ENCODE data around the gene MBD6. TPM values are rescaled to one million over a fixed set of nuclear protein-coding genes. Genes with fewer than 3 reads are reported as not detected.
A peak's percentile ranks its signal among the peaks of the same experiment; 100 is the strongest.

MBD6 gene
- total and polyA plus RNA-seq, 10 donors: 14.8 to 171 (median 80.6) TPM

DNA sequence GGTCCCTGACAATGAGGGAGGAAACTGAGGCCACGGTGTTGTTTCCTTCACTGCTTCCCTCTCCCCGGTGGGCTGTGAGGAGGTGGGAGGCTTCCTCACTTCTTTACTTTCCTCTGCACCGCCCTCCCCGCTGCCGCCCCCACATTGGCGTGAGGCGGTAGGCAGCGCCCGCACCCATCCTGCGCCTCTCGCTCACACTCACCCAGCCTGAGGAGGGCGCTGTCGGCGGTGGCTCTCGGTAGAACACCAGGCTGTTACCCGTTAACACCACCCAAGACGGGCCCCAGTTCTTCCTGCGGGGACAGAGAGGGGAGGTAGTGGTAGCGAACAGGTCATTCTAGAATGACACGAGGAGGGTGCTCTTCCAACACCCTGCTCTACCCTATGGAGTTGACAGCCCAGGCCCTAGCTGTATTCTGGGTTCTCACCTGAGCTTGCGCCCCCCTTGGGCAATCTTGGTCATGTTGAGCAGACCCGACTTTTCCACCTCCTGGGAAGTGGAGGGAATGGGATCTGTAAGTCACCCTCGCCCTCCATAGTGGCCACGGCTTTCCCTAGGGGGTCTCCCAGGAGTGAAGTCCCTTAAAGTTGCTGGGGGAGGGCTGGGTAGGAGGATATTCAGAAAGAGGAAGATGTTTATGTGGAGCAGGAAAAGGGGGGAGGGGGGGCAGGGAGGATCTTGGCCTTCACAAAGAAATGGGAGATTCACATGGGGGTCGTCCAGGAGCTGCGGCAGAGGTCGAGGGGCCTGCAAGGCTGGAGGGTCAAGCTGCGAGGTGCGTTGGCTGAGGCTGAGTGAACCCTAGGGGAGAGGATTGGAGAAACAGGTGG lies 46.2 kb upstream of the MBD6 start:
- Histone ChIP-seq H3K36me3 (peaks cover 0 to 49% (median 38%) of the 10 kb centered on the region in 6 donors), H3K9me3 (no peaks in the 10 kb centered on the region), H3K4me3 (peak overlapping the region; percentile 39 to 89 (median 61)), H3K4me1 (peaks cover 31 to 100% (median 85%) of the 10 kb centered on the region in 6 donors), H3K27ac (peak overlapping the region; percentile 87 to 96 (median 93)), H3K27me3 (replicated peaks in 1 of 7) (peaks cover 0 to 18% (median 0%) of the 10 kb centered on the region in 7 donors)
- intact Hi-C loops (cut with DNase I; ENCODE audit: low total_unique reads): no loop called here
- DNase-seq: peak; percentile 94
- TF ChIP-seq POLR2A (IDR thresholded peaks at IDR 0.05) (no peak), POLR2AphosphoS5 (IDR thresholded peaks at IDR 0.05) (peak; percentile 42 to 75 (median 52))
- TF ChIP-seq, protein P1, sequence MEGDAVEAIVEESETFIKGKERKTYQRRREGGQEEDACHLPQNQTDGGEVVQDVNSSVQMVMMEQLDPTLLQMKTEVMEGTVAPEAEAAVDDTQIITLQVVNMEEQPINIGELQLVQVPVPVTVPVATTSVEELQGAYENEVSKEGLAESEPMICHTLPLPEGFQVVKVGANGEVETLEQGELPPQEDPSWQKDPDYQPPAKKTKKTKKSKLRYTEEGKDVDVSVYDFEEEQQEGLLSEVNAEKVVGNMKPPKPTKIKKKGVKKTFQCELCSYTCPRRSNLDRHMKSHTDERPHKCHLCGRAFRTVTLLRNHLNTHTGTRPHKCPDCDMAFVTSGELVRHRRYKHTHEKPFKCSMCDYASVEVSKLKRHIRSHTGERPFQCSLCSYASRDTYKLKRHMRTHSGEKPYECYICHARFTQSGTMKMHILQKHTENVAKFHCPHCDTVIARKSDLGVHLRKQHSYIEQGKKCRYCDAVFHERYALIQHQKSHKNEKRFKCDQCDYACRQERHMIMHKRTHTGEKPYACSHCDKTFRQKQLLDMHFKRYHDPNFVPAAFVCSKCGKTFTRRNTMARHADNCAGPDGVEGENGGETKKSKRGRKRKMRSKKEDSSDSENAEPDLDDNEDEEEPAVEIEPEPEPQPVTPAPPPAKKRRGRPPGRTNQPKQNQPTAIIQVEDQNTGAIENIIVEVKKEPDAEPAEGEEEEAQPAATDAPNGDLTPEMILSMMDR (IDR thresholded peaks at IDR 0.05 in 8 of 11, conservative IDR thresholded peaks at IDR 0.05 in 3 of 11): peak in 10 of 11 experiments; percentile 28 to 76 (median 52)
- WGBS, 5 donors: 6 to 14% (median 8%) methylated on average over 23 to 29 of the region's 29 CpGs

DNA sequence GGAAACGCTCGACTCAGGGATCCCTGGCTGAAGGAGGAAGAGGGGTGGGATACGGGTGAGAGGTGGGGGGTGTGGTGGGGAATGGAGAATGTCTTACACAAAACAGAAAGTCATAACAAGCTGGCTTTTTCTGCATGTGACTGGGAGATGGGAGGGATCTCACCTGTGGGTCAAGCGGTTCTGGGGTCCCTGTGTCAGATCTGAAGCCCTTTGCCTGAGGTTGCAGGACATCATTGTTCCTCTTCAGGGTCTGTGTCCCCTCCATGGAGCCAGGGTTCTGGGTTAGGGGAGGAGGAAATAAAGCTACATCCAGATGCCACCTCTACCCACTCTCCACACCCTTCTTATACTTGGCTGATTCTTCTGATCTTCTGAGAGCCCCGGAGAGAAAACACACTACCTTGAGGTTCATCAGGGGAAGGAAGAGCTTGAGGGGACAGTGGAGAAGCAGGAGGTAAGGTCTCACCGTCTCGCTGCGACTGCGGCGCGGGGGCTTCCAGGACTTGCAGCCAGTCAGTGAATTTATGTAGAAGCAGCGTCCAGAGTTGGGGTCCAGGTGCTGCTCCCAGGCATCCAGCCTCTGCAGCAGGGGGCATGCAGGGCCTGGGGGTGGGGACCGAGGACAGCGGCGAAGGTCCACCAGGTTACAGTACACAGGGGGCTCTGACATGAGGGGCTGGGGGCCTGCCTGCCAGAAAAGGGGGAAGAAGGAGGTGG lies 45.5 kb upstream of the MBD6 start:
- H3K36me3 ChIP-seq: peaks cover 0 to 42% (median 31%) of the 10 kb centered on the region in 6 donors
- peaks cover 31 to 100% (median 83%) of the 10 kb centered on the region in 6 donors for H3K4me1 ChIP-seq
- TF ChIP-seq POLR2A (IDR thresholded peaks at IDR 0.05) (no peak), POLR2AphosphoS5 (IDR thresholded peaks at IDR 0.05) (peak in 1 of 3 donors; percentile 19)
- TF ChIP-seq, protein P1 (IDR thresholded peaks at IDR 0.05 in 8 of 11, conservative IDR thresholded peaks at IDR 0.05 in 3 of 11): no peak
- peaks cover 0 to 18% (median 0%) of the 10 kb centered on the region in 7 donors for H3K27me3 ChIP-seq (replicated peaks in 1 of 7)
- no peaks in the 10 kb centered on the region for H3K9me3 ChIP-seq
- peak overlapping the region; percentile 39 to 89 (median 61) for H3K4me3 ChIP-seq
- peak; percentile 87 for DNase-seq
- intact Hi-C loops (cut with DNase I; ENCODE audit: low total_unique reads): no loop called here
- 13 to 37% (median 24%) methylated on average over 12 to 15 of the region's 15 CpGs for WGBS, 5 donors
- peak overlapping the region; percentile 87 to 96 (median 93) for H3K27ac ChIP-seq

DNA sequence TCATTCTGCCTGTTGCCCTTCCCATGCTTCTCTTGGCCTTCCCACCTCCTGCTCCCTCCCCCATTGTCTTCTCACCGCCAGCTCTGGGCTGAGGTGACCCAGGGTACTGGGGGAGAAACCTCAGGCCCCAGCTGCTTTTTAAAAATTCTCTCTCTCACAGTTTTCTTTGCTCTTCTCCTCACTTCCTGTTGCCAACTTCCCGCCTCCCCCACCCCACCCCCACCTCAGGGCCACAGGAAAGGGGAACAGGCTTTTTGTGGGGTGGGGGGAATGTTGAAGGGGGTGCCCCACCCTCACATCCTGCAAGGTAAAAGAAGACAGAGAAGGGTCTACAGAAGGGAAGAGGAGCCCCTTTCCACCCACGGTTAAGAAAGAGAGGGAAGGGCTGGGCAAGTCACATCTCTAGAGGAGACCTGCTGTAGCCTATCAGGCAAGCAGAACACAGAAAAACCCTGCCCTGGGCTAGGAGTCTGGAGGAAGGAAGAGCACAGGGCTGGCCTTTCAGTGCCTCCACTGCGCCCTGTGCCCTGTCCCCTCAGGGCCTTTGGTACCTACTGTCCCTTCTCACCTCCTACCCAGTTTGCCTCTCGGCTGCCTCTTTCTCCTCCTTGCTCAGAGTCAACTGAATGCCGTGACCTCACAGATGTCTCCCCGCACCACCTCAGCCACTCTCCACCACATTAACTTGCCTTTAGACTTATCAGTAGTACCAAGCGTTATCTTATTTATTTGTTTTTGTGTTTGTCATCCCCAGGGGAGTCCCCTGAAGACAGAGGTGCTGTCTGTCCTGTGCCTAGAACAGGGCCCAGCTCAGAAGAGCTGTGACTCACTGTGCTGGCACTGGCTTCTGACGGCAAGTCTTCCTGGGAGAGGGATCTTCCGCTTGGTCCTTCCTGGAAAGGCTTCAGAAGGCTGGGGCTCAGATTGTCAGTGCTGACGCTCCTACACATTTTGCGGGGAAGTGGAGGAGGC lies 44.6 kb upstream of the MBD6 start:
- WGBS, 5 donors: 21 to 35% (median 35%) methylated on average over 12 of the region's 12 CpGs
- peaks cover 0 to 33% (median 25%) of the 10 kb centered on the region in 6 donors for H3K36me3 ChIP-seq
- DNase-seq: peak; percentile 84
- intact Hi-C loops (cut with DNase I; ENCODE audit: low total_unique reads): no loop called here
- H3K9me3 ChIP-seq: no peaks in the 10 kb centered on the region
- peak overlapping the region; percentile 87 to 96 (median 93) for H3K27ac ChIP-seq
- peak overlapping the region; percentile 39 to 89 (median 61) for H3K4me3 ChIP-seq
- H3K4me1 ChIP-seq: peaks cover 31 to 99% (median 80%) of the 10 kb centered on the region in 6 donors
- TF ChIP-seq POLR2A (IDR thresholded peaks at IDR 0.05) (no peak), POLR2AphosphoS5 (IDR thresholded peaks at IDR 0.05) (peak; percentile 6 to 66 (median 63))
- TF ChIP-seq, protein P1 (IDR thresholded peaks at IDR 0.05 in 8 of 11, conservative IDR thresholded peaks at IDR 0.05 in 3 of 11): no peak
- H3K27me3 ChIP-seq (replicated peaks in 1 of 7): peaks cover 0 to 18% (median 0%) of the 10 kb centered on the region in 7 donors
